Measurements from ENCODE around the gene DKC1.

DKC1 gene

DNA sequence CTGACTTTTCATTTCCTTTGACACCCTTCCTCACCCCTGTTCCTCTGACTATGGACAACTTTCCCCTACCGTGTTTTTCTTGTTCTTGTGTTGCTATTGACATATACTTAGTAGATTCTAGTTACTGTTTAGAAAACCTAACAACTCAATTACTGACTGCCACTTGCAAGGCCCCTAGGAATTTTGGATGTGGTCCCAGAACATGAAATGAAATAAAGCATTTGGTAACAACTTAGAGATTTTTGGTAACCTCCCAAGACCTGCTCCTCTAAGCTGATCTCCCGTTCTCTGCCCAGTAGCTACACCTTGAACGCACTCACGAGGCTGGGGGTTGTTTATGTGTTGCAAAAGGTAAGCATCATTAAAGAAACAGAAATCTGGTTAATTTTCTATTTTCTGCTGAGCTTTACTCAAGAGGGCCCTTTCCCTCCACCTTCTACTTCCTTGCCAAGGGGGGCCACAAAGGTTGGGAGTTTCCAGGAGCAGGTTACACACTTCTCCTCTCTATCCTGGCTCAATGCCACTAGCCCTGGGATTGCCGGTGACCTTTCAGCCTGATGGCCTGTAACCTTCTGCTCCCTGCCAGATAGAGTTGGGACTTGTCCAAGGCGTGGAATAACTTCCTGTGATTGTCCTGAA, 32.3 kb upstream of the DKC1 start:
- TF ChIP-seq, protein P1, sequence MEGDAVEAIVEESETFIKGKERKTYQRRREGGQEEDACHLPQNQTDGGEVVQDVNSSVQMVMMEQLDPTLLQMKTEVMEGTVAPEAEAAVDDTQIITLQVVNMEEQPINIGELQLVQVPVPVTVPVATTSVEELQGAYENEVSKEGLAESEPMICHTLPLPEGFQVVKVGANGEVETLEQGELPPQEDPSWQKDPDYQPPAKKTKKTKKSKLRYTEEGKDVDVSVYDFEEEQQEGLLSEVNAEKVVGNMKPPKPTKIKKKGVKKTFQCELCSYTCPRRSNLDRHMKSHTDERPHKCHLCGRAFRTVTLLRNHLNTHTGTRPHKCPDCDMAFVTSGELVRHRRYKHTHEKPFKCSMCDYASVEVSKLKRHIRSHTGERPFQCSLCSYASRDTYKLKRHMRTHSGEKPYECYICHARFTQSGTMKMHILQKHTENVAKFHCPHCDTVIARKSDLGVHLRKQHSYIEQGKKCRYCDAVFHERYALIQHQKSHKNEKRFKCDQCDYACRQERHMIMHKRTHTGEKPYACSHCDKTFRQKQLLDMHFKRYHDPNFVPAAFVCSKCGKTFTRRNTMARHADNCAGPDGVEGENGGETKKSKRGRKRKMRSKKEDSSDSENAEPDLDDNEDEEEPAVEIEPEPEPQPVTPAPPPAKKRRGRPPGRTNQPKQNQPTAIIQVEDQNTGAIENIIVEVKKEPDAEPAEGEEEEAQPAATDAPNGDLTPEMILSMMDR (conservative IDR thresholded peaks at IDR 0.05; ENCODE audit: low read depth, low read length), result no peak
- H3K4me3 ChIP-seq (ENCODE audit: low read length), result no peak overlapping the region
- DNase-seq (ENCODE audit: low read depth), result peak; percentile 54

DNA sequence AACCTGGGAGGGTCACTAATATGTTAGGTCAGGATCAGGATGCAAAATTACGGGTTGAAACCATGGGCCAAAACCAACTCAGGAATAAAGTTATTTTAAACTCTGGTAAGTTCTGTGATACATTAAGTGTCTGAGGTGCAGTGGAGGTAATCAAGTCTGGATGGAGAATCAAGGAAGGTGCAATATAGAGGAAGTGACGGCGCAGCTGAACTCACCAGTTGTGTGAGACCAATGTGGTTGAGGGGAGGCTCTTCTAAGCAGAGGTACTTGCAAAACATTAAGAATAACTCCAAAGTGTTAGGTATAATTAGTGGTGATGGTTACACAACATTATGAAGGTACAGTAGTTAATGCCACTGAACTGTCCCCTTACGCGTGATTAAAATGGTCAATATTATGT, 31.5 kb upstream of the DKC1 start:
- TF ChIP-seq, protein P1 (conservative IDR thresholded peaks at IDR 0.05; ENCODE audit: low read depth, low read length), result no peak
- no peak overlapping the region for H3K4me3 ChIP-seq (ENCODE audit: low read length)
- no peak for DNase-seq (ENCODE audit: low read depth)

DNA sequence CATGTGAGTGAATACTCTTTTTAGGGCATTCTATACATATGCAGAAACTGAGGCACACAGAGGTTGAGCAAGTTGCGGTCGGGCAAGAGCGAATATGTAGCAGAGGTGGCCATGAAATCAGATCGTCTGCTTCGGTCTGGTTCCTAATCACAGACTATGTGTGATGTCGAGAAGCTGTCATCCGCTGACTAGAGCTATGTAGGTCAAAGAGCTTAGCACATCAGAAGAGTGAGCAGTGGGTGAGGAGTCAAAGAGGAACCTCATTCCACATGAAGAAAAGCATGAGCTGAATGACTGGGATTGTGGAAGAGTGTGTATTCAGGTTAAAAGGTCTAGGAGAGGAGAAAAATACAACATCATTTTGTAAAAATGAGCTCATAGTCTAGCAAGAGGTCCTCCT, 30.8 kb upstream of the DKC1 start:
- no peak for DNase-seq (ENCODE audit: low read depth)
- TF ChIP-seq, protein P1 (conservative IDR thresholded peaks at IDR 0.05; ENCODE audit: low read depth, low read length), result no peak
- H3K4me3 ChIP-seq (ENCODE audit: low read length), result no peak overlapping the region

DNA sequence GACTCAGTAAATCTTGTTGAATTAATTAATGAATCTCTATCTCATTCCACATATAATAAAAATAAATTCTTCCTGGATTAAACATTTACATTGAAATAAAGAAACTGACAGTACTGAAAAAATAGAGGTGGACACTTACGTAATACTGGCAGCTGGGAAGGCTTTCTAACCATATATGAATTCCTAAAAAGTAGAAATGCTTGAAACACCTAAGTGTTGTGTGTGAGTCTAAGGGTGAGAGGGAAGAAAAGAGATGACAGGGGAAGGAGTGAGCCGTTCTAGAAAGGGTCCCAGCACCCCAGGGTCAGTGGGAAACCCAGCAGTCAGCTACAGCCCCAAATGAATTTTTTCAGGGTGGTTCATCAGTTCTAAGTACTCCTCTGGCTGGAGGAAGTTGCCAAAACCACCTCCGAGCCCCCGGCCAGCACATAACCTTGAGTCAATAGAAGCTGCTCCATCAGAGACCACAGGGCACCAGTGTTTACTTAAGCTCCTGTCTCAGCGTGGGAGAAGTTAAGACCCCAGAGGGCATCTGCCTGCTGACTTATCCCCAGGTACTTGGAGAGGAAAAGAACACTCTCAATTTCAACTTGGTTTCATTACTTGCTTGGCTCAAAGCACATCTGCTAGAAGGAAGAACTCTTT, 30.1 kb upstream of the DKC1 start:
- DNase-seq (ENCODE audit: low read depth), result no peak
- TF ChIP-seq, protein P1 (conservative IDR thresholded peaks at IDR 0.05; ENCODE audit: low read depth, low read length), result no peak
- no peak overlapping the region for H3K4me3 ChIP-seq (ENCODE audit: low read length)

DNA sequence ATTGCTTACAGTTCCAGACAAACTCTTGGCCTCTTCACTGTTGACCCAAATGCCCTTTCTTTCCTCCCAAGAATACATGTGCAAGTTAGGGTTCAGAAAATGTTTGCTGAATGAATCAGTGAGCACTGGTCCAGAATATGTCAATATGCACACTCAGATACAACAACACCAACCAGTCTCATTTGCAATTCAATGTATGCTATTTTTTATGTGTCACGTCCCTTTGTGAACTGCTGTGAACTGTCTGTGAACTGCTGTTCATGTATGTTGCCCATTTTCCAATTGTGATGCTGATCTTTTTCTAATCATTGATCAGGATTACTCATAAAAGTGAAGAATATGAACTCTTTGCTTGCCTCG, 29.6 kb upstream of the DKC1 start:
- H3K4me3 ChIP-seq (ENCODE audit: low read length), result no peak overlapping the region
- TF ChIP-seq, protein P1 (conservative IDR thresholded peaks at IDR 0.05; ENCODE audit: low read depth, low read length), result no peak
- DNase-seq (ENCODE audit: low read depth), result no peak

DNA sequence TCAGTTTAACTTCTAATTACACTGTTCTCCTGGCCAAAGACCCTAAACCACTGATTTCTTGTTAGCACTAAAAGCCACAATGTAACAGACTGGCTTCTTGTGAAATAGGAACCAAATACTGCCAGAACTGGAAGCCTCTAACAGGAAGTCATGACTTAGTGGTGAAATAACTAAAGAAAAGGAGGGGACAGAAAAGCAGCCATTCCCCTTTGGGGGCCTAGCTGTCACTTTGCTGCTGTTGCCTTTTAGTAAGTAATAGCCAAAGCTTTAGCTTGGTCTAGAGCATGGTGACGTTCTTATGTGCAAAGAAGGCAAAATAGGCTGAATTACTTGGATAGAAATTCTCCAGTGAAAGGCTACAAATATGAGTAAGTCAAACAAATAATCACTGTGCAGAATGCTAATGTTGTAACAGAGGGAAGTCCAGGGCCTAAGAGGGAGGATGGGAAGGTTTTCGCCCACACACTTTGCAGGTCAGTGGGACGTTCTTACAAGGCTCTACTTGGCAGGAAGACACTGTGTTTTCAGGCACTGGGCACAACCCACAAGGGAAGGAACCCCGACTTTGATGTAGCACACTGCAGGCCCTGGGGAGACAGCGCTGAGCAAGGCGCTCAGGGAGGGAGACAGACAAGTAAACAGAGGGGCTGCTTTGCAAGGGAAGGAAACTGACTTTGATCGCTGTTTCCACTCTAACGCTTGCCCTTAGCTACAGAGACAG, 28.4 kb upstream of the DKC1 start:
- TF ChIP-seq, protein P1 (conservative IDR thresholded peaks at IDR 0.05; ENCODE audit: low read depth, low read length), result no peak
- DNase-seq (ENCODE audit: low read depth), result no peak
- H3K4me3 ChIP-seq (ENCODE audit: low read length), result no peak overlapping the region
